HG02885 (cell line): ENCODE measurements around the gene ARL3.
"Not testable (repeated sequence)": the region's sequence is repeated elsewhere in the genome, so short reads cannot be mapped to it uniquely, and the experiment has no call there.

ENCODE experiments used
- ATAC-seq: cut with Tn5 transposase; IDR thresholded peaks from one replicate; pipeline ENCODE4 v1.9.1; 2021; ENCODE audit warnings: mild to moderate bottlenecking; ENCODE audit not compliant: unreplicated experiment, poor library complexity

ARL3 gene

DNA sequence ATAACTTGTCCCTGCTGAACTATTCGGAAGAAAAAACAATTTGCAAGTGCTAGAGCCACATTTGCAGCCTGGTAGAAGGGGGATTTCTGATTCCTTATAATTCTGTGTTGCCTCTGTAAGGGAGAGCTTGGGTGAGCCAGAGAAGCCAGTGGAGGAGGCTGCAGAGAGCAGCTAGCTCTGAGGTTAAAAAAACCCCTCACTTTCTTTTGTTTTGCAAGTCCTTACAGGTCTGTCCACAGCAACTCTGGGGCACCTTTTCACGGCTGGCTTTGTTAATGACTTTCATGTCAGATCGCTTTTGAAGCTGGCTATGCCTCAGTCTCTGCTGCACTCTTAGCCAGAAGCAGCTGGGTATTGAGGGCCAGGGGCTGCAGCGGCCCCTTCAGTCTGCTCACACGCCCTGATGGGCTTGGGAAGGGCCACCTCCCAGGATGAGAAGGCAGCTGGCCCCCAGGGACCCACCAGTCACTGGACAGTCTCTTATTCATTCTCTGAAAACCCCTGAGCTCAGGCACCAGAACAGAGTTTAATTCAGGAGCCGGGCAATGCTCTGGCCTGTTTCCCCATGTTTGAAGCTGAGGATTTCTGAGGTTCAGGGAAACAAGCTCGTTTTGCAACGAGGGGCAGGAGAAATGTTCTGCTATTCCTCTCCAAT lies 39.1 kb downstream of the ARL3 start:
- no peak for ATAC-seq

DNA sequence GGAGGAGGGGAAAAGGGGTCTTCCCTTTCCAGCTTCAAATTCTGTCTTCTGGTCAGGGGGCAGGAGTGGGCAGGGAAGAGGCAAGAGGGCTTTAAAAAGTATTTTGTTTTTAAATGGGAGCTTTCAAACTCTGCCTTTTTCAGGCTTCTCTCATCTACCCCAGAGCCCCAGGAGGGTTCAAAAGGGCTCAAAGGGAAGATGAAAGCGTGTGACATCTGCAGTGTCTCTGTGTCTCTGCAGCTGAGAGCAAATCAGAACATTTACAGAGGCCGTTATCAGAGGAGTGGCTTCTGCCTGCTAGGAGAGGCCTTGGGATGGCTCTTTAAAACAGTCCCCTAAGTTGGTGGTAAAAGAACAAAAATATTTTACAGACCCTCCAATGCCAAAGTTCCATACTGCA lies 39.6 kb downstream of the ARL3 start:
- ATAC-seq = no peak

DNA sequence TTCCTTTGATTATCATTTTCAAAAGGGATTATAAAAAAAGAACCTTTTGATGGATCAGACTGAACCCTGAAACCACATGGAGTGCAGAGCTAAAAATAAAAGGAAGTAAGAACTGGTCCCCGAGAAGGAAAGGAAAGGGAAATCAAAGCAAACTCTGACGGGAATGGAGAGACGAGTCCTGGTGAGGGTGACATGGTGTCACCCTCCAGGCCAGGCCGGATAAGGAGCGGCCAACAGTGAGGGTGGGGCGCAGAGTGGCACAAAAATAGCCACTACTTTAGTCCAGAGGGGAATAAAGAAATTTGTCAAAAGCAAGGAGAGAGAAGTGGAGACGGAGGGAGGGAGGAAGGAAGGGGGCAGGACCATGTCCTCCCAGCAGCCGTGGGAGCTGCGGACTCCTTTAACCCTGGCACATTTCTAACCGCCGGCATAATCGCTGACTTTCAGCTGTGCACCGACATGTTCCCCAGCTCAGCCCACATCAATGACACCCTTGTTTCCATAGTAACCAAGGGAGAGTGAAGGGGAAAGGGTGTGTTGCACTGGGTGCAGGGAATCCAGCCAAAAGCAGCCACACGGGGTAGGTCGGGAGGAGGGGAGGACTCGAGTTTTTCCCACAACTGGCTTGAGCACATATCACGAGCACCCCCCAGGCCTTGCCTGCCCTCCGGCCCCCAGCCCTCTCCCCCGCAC lies 40.2 kb downstream of the ARL3 start:
- ATAC-seq = no peak

DNA sequence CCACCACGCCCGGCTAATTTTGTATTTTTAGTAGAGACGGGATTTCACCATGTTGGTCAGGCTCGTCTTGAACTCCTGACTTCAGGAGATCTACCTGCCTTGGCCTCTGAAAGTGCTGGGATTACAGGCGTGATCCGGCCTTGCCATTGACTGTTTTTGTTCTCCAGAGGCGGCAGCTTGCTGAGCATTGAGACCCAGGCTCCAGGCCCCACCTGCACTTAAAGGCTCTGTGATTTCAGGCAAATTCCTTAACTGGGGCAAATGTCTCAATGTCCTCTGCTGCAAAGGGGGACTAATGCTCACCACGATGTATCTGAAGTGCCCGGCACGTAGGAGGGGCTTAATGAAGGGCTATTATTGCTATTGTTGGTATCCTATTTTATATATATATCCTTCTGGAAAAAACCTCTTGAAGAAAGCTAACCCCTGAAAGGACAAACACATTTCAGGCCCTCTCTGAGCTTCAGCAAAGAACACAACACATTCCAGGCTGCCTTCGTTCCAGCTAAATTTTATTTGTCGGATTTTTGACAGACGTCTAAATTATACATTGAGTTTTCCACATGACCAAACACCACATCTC lies 40.9 kb downstream of the ARL3 start:
- ATAC-seq = no peak

DNA sequence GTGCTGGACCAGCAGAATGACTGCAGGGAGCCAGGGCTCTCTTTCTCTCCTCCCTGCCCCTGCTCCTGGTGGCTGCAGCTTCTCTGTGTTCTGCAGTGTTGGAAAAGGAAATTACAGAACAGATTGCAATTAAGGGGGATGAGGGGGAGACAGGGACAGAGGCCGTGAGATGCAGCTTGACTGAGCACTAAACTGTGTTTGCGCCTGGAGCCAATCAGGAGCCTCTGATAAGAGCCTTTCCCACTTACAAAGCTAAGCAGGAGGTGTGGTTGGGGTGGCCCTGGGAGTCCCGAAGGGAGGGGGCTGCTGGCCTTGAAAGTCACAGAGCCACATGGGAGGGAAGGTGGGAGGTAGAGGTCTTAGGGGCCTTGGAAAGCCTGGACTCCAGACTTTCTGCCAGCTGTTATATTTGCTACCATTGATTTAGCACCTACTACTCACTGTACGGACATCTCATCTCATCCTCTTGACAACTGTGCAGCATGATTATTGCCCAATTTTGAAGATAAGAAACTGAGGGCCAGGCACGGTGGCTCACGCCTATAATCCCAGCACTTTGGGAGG lies 43.2 kb downstream of the ARL3 start:
- ATAC-seq = no peak

DNA sequence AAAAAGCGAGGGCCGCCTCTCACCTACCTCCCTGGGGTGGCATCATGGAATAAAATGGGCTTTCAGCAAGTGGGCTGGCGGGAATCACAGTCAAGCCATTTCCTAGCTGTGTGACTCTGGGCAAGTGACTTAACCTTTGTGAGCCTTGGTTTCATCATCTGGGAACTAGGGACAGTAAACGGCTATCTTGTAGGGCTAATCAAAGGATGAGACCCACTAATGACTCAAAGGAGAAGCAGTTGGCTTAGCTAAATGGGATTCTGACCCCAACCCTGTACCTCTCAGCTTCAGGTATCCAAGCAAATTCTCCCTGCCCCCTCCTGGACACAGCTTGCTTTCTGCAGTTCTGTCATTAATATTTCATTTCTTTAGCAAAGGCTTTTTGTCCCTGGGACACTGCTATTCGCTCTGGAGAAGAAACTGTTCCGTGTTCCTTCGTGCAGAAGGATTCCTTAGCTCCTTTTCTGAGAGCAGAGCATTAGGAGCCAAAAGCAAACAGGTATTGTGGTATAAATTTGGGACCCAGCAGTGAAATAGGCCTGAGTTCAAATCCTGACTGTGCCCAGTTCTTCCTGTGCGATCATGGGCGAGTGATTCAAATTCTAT lies 44.0 kb downstream of the ARL3 start:
- ATAC-seq = no peak

DNA sequence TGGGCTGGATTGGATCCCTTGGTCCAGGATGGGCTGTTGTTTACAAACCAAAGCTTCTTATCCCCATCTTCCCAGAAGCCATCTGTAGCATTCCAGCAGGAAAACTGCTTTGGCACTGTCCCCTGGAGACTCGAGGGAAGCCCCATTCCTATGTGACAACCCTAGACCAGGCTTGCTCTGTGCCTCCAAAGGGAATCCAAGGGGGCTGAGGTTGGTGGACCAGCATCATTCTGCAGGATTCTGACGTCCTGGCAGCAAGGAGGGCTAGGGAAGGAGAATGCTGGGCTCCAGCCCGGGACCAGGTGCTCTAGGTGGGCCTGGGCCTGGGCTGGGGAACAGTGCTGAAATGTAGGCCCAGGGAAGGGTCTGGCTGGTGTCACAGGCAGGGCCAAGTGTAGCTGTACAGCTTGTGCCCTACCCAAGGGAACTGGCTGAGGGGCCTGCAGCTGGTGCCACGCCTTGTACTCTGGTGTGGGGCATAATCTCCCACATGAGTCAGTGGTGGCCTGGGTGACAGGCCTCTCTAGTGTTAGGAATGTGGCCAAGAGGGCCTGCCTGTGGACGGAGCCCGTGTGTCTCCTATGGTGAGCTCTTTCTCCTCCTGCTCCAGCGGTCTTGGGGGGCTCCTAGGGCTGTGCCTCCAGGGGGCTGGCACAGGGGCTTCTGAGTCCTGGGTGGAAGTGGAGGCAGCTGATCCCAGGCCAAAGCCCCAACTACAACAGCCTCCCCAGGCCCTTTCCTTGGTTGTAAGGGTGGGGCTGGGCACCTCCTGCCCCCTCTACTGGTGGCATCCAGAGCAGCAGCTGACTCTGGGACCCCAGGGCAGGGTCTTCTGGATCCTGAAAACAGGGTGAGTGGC lies 44.8 kb downstream of the ARL3 start:
- no peak for ATAC-seq

DNA sequence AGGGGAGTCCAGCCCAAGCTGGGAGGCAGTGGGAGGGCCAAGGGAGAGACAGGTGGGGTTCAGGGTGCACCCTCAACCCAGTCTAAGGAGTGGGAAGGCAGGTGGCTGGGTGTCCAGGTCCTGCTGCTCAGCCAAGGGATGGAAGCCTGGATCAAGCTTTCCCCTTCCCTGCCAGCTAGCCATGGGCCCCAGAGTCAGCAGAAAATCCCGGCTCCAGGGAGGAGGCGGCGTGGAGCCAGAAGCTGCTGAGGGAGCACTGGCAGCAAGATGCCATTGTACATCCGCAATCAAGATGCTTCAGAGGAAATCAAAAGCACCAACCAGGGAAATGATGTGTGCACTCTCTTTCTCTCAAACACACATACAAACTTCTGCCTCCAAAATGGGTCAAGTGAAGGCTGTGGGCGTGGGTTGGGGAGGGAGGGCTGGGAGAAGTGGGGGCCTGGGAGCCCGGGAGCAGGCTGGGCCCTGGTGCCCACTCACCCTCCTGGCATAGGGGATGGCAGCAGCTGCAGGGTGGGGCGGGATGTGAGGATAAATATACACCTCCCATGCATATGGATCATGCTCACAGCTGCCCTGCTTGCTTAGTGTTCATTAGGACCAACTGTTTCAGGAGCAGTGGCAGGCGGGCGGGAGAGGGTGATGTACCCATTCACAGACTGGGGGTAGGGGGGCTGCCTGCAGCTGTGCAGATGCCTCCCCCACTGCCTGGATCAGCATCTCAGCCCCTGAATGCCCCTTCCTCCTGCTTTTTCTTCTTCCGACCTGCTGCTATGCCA lies 45.7 kb downstream of the ARL3 start:
- no peak for ATAC-seq

DNA sequence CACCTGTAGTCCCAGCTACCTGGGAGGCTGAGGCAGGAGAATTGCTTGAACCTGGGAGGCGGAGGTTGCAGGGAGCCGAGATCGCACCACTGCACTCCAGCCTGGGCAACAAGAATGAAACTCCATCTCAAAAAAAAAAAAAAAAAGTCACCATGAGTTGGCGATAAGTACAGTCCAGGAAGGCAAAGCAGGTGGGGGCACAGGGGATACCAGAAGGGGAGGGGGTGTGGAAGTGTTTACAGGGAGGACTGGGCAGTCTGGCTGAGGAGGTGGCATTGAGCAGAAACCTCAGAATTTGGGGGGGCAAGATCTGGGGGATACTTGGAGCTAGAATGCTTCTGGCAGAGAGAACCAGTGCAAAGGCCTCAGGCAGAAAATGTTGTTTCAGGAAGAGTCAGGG lies 46.8 kb downstream of the ARL3 start:
- not testable (repeated sequence) for ATAC-seq

DNA sequence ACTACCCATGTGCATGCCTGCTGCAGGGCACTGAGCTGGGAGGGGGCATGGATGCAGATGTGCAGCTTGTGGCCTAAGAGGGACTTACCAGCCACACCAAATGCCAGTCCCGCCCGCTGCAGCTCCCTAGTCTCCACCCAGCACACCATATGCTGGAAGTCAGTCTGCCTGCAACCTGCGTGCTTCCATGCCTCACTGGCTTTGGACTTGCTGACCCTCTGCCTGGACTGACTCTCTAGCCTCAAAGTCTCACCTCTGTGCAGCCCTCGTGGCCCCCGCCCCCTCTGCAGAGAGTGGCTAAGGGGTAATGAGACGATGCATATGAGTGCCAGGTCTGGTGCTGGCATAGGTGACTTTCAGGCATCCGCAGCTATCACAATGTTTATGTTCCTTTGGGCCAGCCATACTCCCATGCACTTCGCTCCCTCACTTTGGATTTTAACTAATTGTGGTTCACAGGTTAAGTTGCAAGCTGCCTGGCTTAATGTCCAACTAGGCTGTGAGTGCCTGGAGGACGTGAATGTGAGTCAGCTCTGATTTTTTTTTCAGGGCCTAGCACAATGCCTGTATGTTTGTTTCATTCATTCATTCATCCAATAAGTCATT lies 48.2 kb downstream of the ARL3 start:
- ATAC-seq = no peak

DNA sequence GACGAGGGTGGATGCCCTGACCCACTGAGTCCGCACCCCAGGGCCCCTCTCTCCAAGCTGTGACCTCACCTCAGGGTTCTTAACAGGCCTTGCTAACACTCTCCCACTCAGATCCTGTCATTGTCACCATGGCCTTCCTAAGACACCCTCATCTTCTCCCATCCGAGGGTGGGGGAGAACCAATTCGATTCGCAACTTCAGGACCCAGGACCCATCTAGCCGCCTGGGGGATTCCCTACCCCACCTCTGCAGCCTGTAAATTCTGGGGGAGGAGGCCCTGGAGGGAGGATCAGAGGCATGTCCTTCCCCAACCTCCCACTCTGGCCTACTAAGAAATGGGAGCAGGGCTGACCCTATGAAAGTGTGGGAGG lies 52.6 kb downstream of the ARL3 start:
- ATAC-seq = peak; percentile 17

DNA sequence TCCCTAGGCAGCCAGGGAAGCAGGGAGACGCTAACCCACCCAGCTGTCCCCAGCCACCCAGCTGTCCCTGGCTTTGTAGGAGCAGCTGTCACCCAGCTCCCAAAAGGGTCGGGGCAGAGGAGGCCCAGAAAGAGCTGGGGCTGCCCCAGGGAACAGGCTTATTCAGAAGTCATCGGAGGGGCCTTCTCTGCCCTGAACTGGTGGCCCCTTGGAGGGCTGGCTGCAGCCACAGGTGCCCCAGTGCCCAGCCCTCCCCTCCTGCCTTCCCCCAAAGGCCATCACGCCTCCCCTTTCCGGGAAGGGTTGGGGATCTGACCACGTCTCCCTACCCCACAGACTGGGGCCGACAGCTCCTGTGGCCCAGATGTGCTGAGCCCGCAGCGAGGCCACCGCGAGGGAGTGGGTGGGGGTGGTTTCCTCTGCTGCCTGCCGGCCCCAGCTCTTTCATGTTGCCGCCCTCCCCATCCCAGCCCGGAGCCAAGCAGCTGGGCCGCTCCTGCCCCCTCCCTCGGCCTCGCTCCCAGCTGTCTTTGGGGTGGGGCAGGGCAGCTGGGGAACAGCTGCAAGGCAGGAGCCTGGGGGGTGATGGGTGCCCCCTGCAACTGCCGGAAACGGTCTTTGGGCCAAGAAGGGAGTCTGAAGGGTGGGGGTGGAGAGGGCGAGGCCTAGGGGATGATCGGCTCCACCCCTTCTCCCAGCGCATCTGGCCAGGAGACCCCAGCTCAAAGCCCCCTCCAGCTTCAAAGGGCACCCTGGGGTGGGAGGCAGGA lies 53.1 kb downstream of the ARL3 start:
- ATAC-seq = peak; percentile 88

DNA sequence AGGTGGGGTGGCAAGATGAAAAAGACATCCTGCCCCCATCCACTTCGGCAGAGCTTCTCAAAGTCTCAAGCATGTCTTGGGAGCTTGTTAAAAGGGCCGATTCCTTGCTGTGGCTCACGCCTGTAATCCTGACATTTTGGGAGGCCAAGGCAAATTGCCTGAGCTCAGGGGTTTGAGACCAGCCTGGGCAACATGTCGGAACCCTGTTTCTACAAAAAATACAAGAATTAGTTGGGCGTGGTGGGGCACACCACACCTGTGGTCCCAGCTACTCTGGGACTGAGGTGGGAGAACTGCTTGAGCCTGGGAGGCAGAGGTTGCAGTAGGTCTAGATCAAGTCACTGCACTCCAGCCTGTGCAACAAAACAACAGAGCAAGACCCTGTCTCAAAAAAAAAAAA lies 55.4 kb downstream of the ARL3 start:
- no peak for ATAC-seq

DNA sequence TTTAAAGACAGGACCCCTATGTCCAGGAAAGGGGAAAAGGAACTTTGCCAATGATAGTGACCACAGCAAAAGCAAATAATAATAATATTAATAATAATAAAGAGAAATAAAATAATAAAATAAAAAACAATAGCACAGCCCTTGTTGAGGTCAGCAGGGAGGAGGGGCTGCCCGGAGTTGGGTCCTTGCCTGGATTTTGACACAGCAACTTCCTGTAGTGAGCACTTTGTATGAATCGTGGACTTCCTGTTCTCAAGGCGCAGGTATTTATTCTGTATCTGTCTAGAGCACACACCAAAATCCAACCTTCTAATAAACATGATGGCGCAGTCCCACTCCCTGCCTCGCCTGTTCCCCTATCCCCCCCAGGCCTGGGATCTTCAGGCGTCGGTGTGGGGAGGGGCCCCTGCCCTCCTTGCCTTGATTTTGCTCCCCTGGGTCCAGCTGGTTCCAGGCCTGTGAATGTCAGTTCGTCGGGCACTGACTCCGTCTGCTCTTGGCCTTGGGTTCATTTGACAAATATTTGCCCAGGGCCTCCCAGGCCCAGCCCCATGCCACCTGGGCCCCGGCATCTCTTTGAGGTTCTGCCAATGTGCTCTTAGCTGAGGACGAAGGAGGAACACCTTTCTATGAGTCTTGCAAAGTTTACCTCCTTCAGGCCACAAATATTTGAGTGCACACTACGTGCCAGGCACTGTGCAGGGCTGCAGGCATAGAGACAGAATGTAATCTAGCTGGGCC lies 56.0 kb downstream of the ARL3 start:
- ATAC-seq = no peak

DNA sequence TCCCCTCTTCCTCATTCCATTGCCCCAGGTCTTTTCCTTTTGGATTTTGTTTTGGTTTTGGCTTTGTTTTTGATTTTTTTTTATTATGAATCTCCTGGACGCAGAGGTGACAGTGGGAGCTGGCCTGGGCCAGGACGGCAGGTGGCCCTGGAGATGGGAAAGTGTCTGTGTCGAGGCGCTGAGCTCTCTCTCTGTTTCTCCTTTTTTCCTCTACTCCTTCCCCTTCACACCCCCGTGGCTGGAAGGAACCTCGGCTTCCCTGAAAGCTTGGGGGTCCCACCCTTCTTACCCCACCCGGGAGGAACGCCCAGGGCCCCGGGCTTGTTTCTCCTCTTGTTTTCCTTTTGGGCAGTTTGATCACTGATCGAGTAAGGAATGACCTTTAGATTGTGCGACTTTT lies 56.7 kb downstream of the ARL3 start:
- no peak for ATAC-seq

DNA sequence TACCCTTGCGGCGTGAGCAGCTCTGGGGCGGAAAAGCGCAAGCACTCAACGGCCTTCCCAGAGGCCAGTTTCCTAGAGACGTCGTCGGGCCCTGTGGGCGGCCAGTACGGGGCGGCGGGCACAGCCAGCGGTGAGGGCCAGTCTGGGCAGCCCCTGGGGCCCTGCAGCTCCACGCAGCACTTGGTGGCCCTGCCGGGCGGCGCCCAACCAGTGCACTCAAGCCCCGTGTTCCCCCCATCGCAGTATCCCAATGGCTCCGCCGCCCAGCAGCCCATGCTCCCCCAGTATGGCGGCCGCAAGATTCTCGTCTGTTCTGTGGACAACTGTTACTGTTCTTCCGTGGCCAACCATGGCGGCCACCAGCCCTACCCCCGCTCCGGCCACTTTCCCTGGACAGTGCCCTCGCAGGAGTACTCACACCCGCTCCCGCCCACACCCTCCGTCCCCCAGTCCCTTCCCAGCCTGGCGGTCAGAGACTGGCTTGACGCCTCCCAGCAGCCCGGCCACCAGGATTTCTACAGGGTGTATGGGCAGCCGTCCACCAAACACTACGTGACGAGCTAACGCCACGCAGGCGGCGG lies 57.3 kb downstream of the ARL3 start:
- ATAC-seq = no peak

DNA sequence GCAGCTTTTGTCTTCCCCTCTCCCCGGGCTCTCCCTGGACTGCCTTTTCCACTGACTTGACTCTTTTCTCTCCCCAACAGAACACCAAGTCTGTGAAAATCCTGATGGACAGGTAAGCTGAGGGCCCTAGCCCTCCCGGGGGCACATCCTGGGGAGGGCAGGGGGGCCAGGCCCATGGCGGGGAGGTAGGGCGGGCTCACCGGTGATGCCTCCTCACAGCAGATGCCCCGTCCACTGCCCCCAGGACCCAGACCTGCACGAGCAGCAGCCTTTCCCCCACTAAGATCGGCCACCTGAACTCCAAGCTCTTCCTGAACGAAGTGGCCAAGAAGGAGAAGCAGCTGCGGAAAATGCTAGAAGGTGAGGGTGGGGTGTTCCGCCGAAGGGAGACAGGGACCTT lies 58.2 kb downstream of the ARL3 start:
- no peak for ATAC-seq
